WTC11 (cell line): ENCODE data around the gene MDFIC. TPM values are rescaled to one million over a fixed set of nuclear protein-coding genes. Genes with fewer than 3 reads are reported as not detected.

Experiments used
- ATAC-seq: fragments of 200-7000 bp; cut with Tn5 transposase; 2 replicates; pipeline ENCODE4 v1.10.0; 2021; ENCODE audit warnings: mild to moderate bottlenecking, moderate library complexity
- CTCF ChIA-PET: fragments of 300-600 bp; sonication (Branson Sonifier 250); formaldehyde crosslinking; loops from one replicate; lab custom pipeline; 2021; ENCODE audit warnings: antibody characterized with exemption; lab: Charles Lee
- POLR2A ChIA-PET: fragments of 350-600 bp; sonication (Branson Sonifier 250); formaldehyde crosslinking; loops from one replicate; lab custom pipeline; 2021; ENCODE audit warnings: antibody characterized with exemption; lab: Charles Lee
- DNase-seq: peaks from one replicate; pipeline ENCODE4 v3.0.0; 2021; ENCODE audit warnings: low spot score
- H3K27ac Mint-ChIP-seq: 2 replicates; pipeline ENCODE4 v1.8.0; 2021; ENCODE audit warnings: mixed read lengths
- H3K27me3 Mint-ChIP-seq: 2 replicates; pipeline ENCODE4 v1.8.0; 2021; ENCODE audit warnings: low read depth, mild to moderate bottlenecking, moderate library complexity, mixed read lengths
- H3K36me3 Mint-ChIP-seq: 2 replicates; pipeline ENCODE4 v1.8.0; 2021; ENCODE audit warnings: mixed read lengths
- H3K4me1 Mint-ChIP-seq: 2 replicates; pipeline ENCODE4 v1.8.0; 2022; ENCODE audit warnings: mixed read lengths
- H3K4me3 Mint-ChIP-seq: 2 replicates; pipeline ENCODE4 v1.8.0; 2021; ENCODE audit warnings: mild to moderate bottlenecking, moderate library complexity, mixed read lengths
- H3K9me3 Mint-ChIP-seq: 2 replicates; pipeline ENCODE4 v1.8.0; 2021; ENCODE audit warnings: mixed read lengths
- CBFB ChIP-seq: sonication (generic); formaldehyde crosslinking; IDR thresholded peaks from 2 replicates; pipeline ENCODE4 v1.8.1; 2022; ENCODE audit warnings: mild to moderate bottlenecking, low read depth, missing genetic modification reagents
- ESRRA ChIP-seq: sonication (generic); formaldehyde crosslinking; IDR thresholded peaks from 2 replicates; pipeline ENCODE4 v1.8.1; 2022; ENCODE audit warnings: mild to moderate bottlenecking, missing genetic modification reagents, borderline replicate concordance
- JUN ChIP-seq: sonication (generic); formaldehyde crosslinking; IDR thresholded peaks from 2 replicates; pipeline ENCODE4 v1.8.0; 2023; ENCODE audit warnings: mild to moderate bottlenecking, missing genetic modification reagents
- MLX ChIP-seq: sonication (generic); formaldehyde crosslinking; IDR thresholded peaks from 2 replicates; pipeline ENCODE4 v1.8.1; 2023; ENCODE audit warnings: mild to moderate bottlenecking, missing genetic modification reagents, moderate library complexity
- MXD4 ChIP-seq: fragments of 250-450 bp; sonication (Bioruptor Pico); IDR thresholded peaks from 2 replicates; pipeline ENCODE4 v1.8.0; 2021; ENCODE audit warnings: mild to moderate bottlenecking, moderate library complexity, borderline replicate concordance
- OVOL2 ChIP-seq: fragments of 250-450 bp; sonication (Bioruptor Pico); IDR thresholded peaks from 2 replicates; pipeline ENCODE4 v1.9.0; 2021; ENCODE audit warnings: mild to moderate bottlenecking, borderline replicate concordance
- PREB ChIP-seq: sonication (generic); formaldehyde crosslinking; IDR thresholded peaks from 2 replicates; pipeline ENCODE4 v1.8.1; 2022; ENCODE audit warnings: mild to moderate bottlenecking, missing genetic modification reagents, moderate library complexity, borderline replicate concordance
- RELA ChIP-seq: sonication (generic); formaldehyde crosslinking; IDR thresholded peaks from 2 replicates; pipeline ENCODE4 v1.8.1; 2022; ENCODE audit warnings: missing genetic modification reagents, mild to moderate bottlenecking, borderline replicate concordance
- SOX15 ChIP-seq: fragments of 250-450 bp; sonication (Bioruptor Pico); IDR thresholded peaks from 2 replicates; pipeline ENCODE4 v1.9.0; 2021; ENCODE audit warnings: mild to moderate bottlenecking
- SP1 ChIP-seq: sonication (generic); formaldehyde crosslinking; conservative IDR thresholded peaks from 2 replicates; pipeline ENCODE4 v1.8.1; 2022; ENCODE audit warnings: missing genetic modification reagents
- TEAD4 ChIP-seq: sonication (generic); formaldehyde crosslinking; IDR thresholded peaks from 2 replicates; pipeline ENCODE4 v1.8.0; 2022; ENCODE audit warnings: mild to moderate bottlenecking, missing genetic modification reagents
- TP53 ChIP-seq: sonication (generic); formaldehyde crosslinking; IDR thresholded peaks from 2 replicates; pipeline ENCODE4 v1.8.1; 2023; ENCODE audit warnings: mild to moderate bottlenecking, missing genetic modification reagents
- USF1 ChIP-seq: sonication (generic); formaldehyde crosslinking; IDR thresholded peaks from 2 replicates; pipeline ENCODE4 v1.8.0; 2022; ENCODE audit warnings: mild to moderate bottlenecking, missing genetic modification reagents
- ZNF121 ChIP-seq: sonication (generic); formaldehyde crosslinking; IDR thresholded peaks from 2 replicates; pipeline ENCODE4 v1.8.0; 2023; ENCODE audit warnings: missing genetic modification reagents
- ZNF232 ChIP-seq: sonication (generic); formaldehyde crosslinking; IDR thresholded peaks from 2 replicates; pipeline ENCODE4 v1.8.0; 2022; ENCODE audit warnings: mild to moderate bottlenecking, missing genetic modification reagents
- ZNF423 ChIP-seq: fragments of 250-450 bp; sonication (Bioruptor Pico); IDR thresholded peaks from 2 replicates; pipeline ENCODE4 v2.1.2; 2022; ENCODE audit warnings: mild to moderate bottlenecking, moderate library complexity
- ZNF512 ChIP-seq: sonication (generic); formaldehyde crosslinking; IDR thresholded peaks from 2 replicates; pipeline ENCODE4 v1.8.1; 2022; ENCODE audit warnings: missing genetic modification reagents, borderline replicate concordance
- ZNF671 ChIP-seq: fragments of 250-450 bp; sonication (Bioruptor Pico); IDR thresholded peaks from 2 replicates; pipeline ENCODE4 v1.8.0; 2021; ENCODE audit warnings: mild to moderate bottlenecking
- total RNA-seq: library from RNA; stranded (reverse); gene quantifications from 3 replicates; pipeline ENCODE4 v1.2.3, GENCODE V29; 2021
- TF ChIP-seq, protein P1 (sequence below): fragments of 250-450 bp; sonication (Bioruptor Pico); conservative IDR thresholded peaks from 2 replicates; pipeline ENCODE4 v1.9.0; 2021; ENCODE audit warnings: mild to moderate bottlenecking
- TF ChIP-seq, protein P2 (sequence below): sonication (generic); formaldehyde crosslinking; IDR thresholded peaks from 2 replicates; pipeline ENCODE4 v1.8.1; 2023; ENCODE audit warnings: mild to moderate bottlenecking, missing genetic modification reagents

The MDFIC gene
- total RNA-seq, 1 experiment from 2014 or later: 8.4 TPM

GRCh38 chr7:114938785-114939184, 16.9 kb downstream of the MDFIC start (continued):
- no peak for TF ChIP-seq MXD4 (CRISPR knock-in tag)
- TF ChIP-seq OVOL2: no peak
- no peak for TF ChIP-seq TP53
- no peak for TF ChIP-seq ESRRA (CRISPR knock-in tag)
- TF ChIP-seq CBFB: no peak

- ChIA-PET CTCF (interaction anchor here (0.6 to 1.8 kb wide), 6 partner anchors 10 to 912 kb away, joined by 3 to 10 read pairs (median 3); no protein-coding TSS in a partner anchor), POLR2A (no interaction called here)
- peaks cover 16% of the 10 kb centered on the region for H3K4me1 Mint-ChIP-seq
- no peak for DNase-seq
- ATAC-seq: 0 out of 2 replicates have a peak, but pooled peaks have one; percentile 34
- no peaks in the 10 kb centered on the region for H3K36me3 Mint-ChIP-seq
- H3K27me3 Mint-ChIP-seq: no peaks in the 10 kb centered on the region
- no peak overlapping the region for H3K27ac Mint-ChIP-seq
- no peak for TF ChIP-seq SP1 (CRISPR knock-in tag)
- no peak for TF ChIP-seq JUN (CRISPR knock-in tag)
- TF ChIP-seq SOX15 (CRISPR knock-in tag): no peak
- TF ChIP-seq PREB (CRISPR knock-in tag): no peak
- no peak for TF ChIP-seq MLX (CRISPR knock-in tag)
- no peak for TF ChIP-seq ZNF671 (CRISPR knock-in tag)
- TF ChIP-seq, protein P1, sequence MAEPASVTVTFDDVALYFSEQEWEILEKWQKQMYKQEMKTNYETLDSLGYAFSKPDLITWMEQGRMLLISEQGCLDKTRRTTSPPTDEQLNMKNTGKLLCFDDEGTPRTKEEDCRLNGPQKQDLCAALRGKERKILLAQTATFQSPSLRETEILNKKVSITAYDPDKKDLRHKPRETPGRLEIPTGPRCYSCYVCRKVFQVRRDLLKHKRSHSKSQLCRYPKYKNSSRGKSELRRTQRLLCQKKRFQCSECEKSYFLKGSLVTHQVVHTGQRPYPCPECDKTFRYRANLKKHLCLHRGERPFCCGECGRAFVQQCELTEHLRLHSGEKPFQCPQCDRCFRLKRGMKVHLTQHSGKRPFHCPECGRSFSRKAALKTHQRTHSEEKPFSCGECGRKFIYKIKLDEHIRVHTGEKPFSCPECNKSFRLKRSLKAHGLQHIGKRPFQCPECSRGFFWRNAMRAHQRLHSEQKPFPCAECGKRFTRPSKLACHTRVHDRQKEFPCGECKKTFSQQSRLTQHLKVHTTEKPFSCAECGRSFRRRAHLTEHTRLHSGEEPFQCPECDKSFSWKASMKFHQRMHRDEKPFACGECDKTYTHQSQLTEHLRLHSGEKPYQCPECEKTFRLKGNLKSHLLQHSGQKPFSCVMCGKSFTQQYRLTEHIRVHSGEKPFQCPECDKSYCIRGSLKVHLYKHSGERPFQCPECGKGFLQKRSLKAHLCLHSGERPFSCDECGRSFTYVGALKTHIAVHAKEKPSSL (CRISPR knock-in tag): no peak
- no peak for TF ChIP-seq USF1 (CRISPR knock-in tag)
- TF ChIP-seq, protein P2, sequence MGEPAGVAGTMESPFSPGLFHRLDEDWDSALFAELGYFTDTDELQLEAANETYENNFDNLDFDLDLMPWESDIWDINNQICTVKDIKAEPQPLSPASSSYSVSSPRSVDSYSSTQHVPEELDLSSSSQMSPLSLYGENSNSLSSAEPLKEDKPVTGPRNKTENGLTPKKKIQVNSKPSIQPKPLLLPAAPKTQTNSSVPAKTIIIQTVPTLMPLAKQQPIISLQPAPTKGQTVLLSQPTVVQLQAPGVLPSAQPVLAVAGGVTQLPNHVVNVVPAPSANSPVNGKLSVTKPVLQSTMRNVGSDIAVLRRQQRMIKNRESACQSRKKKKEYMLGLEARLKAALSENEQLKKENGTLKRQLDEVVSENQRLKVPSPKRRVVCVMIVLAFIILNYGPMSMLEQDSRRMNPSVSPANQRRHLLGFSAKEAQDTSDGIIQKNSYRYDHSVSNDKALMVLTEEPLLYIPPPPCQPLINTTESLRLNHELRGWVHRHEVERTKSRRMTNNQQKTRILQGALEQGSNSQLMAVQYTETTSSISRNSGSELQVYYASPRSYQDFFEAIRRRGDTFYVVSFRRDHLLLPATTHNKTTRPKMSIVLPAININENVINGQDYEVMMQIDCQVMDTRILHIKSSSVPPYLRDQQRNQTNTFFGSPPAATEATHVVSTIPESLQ (CRISPR knock-in tag): no peak
- TF ChIP-seq TP53: no peak
- no peak for TF ChIP-seq ZNF423 (CRISPR knock-in tag)
- TF ChIP-seq ZNF121 (CRISPR knock-in tag): no peak
- no peaks in the 10 kb centered on the region for H3K9me3 Mint-ChIP-seq
- no peak overlapping the region for H3K4me3 Mint-ChIP-seq
Measured at GRCh38 chr7:114939484-114940097, 17.7 kb downstream of the MDFIC start.

DNA sequence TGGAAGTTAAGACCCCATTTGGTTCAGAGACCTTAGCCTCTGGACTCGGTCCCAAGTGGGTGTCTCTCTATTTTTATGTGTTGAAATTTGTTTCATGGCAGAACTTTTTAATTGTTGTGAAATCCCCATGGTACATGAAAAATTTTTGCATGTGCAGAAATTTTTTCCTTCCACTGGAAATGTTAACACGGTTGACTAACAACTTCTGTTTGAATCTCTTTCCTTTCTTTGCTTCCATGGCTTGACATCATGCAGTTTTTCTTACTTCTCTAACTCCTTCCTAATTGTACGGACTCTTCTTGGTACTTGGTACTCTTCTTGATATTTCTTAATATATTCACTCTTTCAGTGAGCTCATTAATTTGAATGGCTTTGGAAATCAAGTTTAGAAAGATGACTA, 18.3 kb downstream of the MDFIC start:
- no peaks in the 10 kb centered on the region for H3K9me3 Mint-ChIP-seq
- no peak overlapping the region for H3K27ac Mint-ChIP-seq
- POLR2A ChIA-PET: no interaction called here
- no peak overlapping the region for H3K4me3 Mint-ChIP-seq
- DNase-seq (no peak), ATAC-seq (no peak)
- peaks cover 23% of the 10 kb centered on the region for H3K4me1 Mint-ChIP-seq
- H3K27me3 Mint-ChIP-seq: no peaks in the 10 kb centered on the region
- H3K36me3 Mint-ChIP-seq: no peaks in the 10 kb centered on the region
- CTCF ChIA-PET: interaction anchor here (0.6 to 1.8 kb wide), 5 partner anchors 10 to 911 kb away, joined by 3 to 10 read pairs (median 3); no protein-coding TSS in a partner anchor
- TF ChIP-seq, protein P1 (CRISPR knock-in tag): no peak
- TF ChIP-seq TEAD4 (CRISPR knock-in tag): no peak
- TF ChIP-seq ZNF512 (CRISPR knock-in tag): no peak
- no peak for TF ChIP-seq RELA (CRISPR knock-in tag)
- TF ChIP-seq ZNF232 (CRISPR knock-in tag): no peak
